ENCODE data around the gene C7orf57.
"Not testable (repeated sequence)": the region's sequence is repeated elsewhere in the genome, so short reads cannot be mapped to it uniquely, and the experiment has no call there.

Gene C7orf57

DNA sequence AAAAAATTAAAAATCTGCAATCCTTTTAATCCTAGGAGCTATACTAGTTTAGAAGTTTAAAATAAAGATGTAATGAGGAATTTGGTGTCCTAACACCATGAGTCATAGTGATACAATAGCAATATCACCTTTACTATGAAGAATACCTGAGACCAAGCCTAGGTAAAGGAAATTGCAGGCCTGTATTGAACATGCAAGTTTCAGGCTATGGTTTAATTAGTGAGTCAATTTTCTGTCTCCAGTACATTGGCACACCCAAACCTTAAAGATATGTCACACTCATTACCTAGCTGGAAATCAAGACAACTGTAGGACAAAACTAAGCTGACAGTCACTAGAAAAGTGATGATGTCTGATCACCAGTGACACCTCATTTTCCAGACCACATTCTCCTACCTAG lies 47.0 kb downstream of the C7orf57 start:
- peaks cover 35 to 38% of the 10 kb centered on the region in 2 donors for H3K4me1 ChIP-seq (ENCODE audit: control insufficient read depth in 1 of 2, insufficient read depth in 2 of 2, low read length in 2 of 2)
- not testable (repeated sequence) for H3K9ac ChIP-seq (ENCODE audit: low read depth in 1 of 2, low read length in 2 of 2); H3K36me3 ChIP-seq (ENCODE audit: control insufficient read depth in 1 of 2, insufficient read depth in 2 of 2, low read length in 2 of 2); H3K9me3 ChIP-seq (ENCODE audit: control insufficient read depth in 1 of 2, low read length in 2 of 2); H3K4me3 ChIP-seq (ENCODE audit: low read depth in 1 of 2, low read length in 2 of 2); H3K27ac ChIP-seq (ENCODE audit: low read depth, low read length); H3K27me3 ChIP-seq (ENCODE audit: control insufficient read depth in 1 of 2, insufficient read depth in 2 of 2, low read length in 2 of 2)

DNA sequence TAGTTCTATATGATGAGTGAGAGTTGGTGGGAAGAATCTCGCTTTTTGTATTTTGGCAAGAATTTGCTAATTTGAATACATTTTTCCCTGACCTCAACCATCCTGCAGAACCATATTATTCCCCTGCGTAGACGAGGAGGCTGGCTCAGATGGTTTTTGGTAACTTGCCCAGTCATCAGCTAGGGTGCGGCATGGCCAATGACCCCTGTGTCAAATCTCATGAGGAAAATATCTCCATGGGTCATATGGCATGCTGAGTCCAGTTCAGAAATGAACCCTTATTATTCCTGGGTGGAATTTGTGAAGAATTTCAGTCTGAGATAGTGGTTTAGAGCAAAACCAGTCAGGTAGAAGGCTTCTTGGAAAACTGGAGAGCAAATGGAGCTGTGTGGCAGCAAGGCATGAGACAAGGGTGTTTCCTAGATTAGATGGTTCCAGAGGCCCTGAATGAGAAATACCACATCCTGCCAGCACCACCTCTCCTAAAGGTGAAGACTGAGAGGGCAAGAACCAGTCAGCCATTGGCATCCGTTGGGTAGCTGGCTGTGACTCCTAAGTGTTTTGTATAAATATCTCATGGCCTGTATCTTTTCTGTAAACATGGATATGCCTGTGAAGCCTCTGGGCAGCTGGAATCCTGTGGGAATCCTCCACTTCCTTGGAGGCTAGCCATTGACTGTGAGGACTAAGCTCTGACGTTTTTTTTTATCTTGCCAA lies 47.9 kb downstream of the C7orf57 start:
- no peaks in the 10 kb centered on the region for H3K9me3 ChIP-seq (ENCODE audit: control insufficient read depth in 1 of 2, low read length in 2 of 2)
- no peak overlapping the region for H3K9ac ChIP-seq (ENCODE audit: low read depth in 1 of 2, low read length in 2 of 2)
- H3K27ac ChIP-seq (ENCODE audit: low read depth, low read length): no peak overlapping the region
- no peak overlapping the region for H3K4me3 ChIP-seq (ENCODE audit: low read depth in 1 of 2, low read length in 2 of 2)
- H3K36me3 ChIP-seq (ENCODE audit: control insufficient read depth in 1 of 2, insufficient read depth in 2 of 2, low read length in 2 of 2): no peaks in the 10 kb centered on the region
- no peaks in the 10 kb centered on the region for H3K27me3 ChIP-seq (ENCODE audit: control insufficient read depth in 1 of 2, insufficient read depth in 2 of 2, low read length in 2 of 2)
- H3K4me1 ChIP-seq (ENCODE audit: control insufficient read depth in 1 of 2, insufficient read depth in 2 of 2, low read length in 2 of 2): peaks cover 38 to 44% of the 10 kb centered on the region in 2 donors

DNA sequence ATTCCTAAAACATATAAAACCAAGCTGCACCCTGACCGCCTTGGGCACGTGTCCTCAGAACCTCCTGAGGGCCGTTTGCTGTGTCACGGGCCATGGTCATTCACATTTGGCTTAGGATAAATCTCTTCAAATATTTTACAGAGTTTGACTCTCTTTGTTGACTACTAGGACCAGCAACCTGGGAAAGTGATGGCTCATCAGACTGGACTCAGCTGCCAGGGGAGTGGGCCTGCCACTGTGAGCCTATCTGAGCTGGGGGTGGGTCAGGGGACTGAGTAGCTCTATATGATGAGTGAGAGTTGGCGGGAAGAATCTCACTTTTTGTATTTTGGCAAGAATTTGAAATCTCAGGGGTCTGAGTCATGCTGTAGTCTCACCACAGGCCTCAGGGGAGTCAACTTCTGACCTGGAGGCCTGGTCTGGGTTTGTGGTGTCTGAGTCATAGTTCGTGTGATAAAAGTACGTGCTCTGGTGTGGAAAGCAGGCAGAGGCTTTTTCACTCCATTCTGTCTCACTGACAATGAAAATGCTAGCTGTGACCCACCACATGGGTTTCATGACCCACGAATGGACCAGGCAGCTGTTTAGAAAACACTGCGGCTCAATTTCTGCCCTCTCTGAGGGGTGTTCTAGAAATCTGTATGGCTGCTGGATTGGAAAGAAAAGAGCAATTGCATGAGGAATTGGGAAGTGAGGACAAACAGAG lies 49.5 kb downstream of the C7orf57 start:
- peak overlapping the region in 1 of 2 donors; percentile 10 for H3K9ac ChIP-seq (ENCODE audit: low read depth in 1 of 2, low read length in 2 of 2)
- H3K27me3 ChIP-seq (ENCODE audit: control insufficient read depth in 1 of 2, insufficient read depth in 2 of 2, low read length in 2 of 2): no peaks in the 10 kb centered on the region
- H3K27ac ChIP-seq (ENCODE audit: low read depth, low read length): peak overlapping the region; percentile 22

DNA sequence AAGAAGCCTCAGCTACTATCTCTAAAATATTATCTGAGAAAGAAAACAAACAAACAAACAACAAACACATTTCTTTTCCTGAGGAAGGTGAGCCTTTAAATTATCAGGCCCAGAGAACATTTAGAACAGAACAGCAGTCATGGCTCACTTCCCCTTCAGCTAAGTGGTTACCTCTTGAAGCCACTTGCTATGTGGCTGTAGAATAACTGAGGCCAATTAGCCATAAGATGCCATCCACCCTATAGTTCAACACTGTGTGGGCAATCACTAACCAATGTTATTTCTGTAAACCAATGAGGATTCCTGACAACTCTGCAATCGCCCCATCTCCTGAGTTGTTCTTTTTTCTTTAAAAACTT lies 50.1 kb downstream of the C7orf57 start:
- no peak overlapping the region for H3K27ac ChIP-seq (ENCODE audit: low read depth, low read length)
- H3K4me3 ChIP-seq (ENCODE audit: low read depth in 1 of 2, low read length in 2 of 2): no peak overlapping the region
- H3K4me1 ChIP-seq (ENCODE audit: control insufficient read depth in 1 of 2, insufficient read depth in 2 of 2, low read length in 2 of 2): peaks cover 46 to 53% of the 10 kb centered on the region in 2 donors
- H3K27me3 ChIP-seq (ENCODE audit: control insufficient read depth in 1 of 2, insufficient read depth in 2 of 2, low read length in 2 of 2): no peaks in the 10 kb centered on the region
- no peaks in the 10 kb centered on the region for H3K9me3 ChIP-seq (ENCODE audit: control insufficient read depth in 1 of 2, low read length in 2 of 2)
- peak overlapping the region in 1 of 2 donors; percentile 10 for H3K9ac ChIP-seq (ENCODE audit: low read depth in 1 of 2, low read length in 2 of 2)
- H3K36me3 ChIP-seq (ENCODE audit: control insufficient read depth in 1 of 2, insufficient read depth in 2 of 2, low read length in 2 of 2): no peaks in the 10 kb centered on the region

More for the DNA sequence above, 49.5 kb downstream of the C7orf57 start:
- Histone ChIP-seq H3K4me1 (ENCODE audit: control insufficient read depth in 1 of 2, insufficient read depth in 2 of 2, low read length in 2 of 2) (peaks cover 41 to 47% of the 10 kb centered on the region in 2 donors), H3K4me3 (ENCODE audit: low read depth in 1 of 2, low read length in 2 of 2) (no peak overlapping the region), H3K36me3 (ENCODE audit: control insufficient read depth in 1 of 2, insufficient read depth in 2 of 2, low read length in 2 of 2) (no peaks in the 10 kb centered on the region), H3K9me3 (ENCODE audit: control insufficient read depth in 1 of 2, low read length in 2 of 2) (no peaks in the 10 kb centered on the region)

DNA sequence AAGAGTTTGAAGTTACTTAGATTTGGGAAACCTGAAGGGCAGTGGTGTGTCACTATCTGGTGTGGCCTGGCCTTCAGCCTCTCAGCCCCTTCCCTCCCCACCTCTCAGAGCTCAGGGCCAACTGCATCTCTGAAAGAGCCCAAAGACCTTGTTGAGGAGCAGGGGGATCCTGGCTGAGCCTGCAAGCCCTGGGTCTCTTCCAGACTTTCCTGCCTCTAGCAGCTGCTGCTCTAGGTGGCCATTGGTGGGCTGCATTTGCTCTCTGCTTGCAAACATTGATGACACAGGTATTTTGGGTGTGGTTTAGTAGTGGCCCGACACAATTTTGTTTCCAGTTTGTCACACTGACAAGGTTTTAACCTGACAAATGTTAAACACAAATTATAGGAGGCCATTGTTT lies 50.6 kb downstream of the C7orf57 start:
- no peaks in the 10 kb centered on the region for H3K9me3 ChIP-seq (ENCODE audit: control insufficient read depth in 1 of 2, low read length in 2 of 2)
- H3K4me1 ChIP-seq (ENCODE audit: control insufficient read depth in 1 of 2, insufficient read depth in 2 of 2, low read length in 2 of 2): peaks cover 50 to 56% of the 10 kb centered on the region in 2 donors
- no peak overlapping the region for H3K9ac ChIP-seq (ENCODE audit: low read depth in 1 of 2, low read length in 2 of 2)
- H3K27me3 ChIP-seq (ENCODE audit: control insufficient read depth in 1 of 2, insufficient read depth in 2 of 2, low read length in 2 of 2): no peaks in the 10 kb centered on the region
- H3K4me3 ChIP-seq (ENCODE audit: low read depth in 1 of 2, low read length in 2 of 2): no peak overlapping the region
- H3K27ac ChIP-seq (ENCODE audit: low read depth, low read length): no peak overlapping the region
- H3K36me3 ChIP-seq (ENCODE audit: control insufficient read depth in 1 of 2, insufficient read depth in 2 of 2, low read length in 2 of 2): no peaks in the 10 kb centered on the region

DNA sequence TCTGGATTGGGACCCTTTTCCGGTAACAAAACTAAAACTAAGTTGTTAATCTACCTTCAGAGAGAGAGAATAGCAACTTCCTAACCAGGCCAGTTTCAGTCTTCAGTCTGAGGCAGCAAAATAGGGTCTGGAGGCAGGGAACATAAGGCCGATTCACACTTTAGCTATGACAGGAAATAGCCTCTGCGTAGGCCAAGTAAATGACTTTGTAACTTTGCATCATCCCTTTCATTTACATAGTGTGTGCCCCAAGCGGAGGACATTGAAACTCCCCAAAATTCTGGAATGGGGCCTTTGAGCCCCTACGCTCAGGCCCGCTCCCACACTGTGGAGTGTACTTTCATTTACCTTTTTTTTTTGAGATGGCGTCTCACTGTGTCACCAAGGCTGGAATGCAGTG lies 52.0 kb downstream of the C7orf57 start:
- Histone ChIP-seq H3K9me3 (ENCODE audit: control insufficient read depth in 1 of 2, low read length in 2 of 2) (no peaks in the 10 kb centered on the region), H3K36me3 (ENCODE audit: control insufficient read depth in 1 of 2, insufficient read depth in 2 of 2, low read length in 2 of 2) (peaks cover 0 to 9% of the 10 kb centered on the region in 2 donors), H3K4me3 (ENCODE audit: low read depth in 1 of 2, low read length in 2 of 2) (no peak overlapping the region), H3K27me3 (ENCODE audit: control insufficient read depth in 1 of 2, insufficient read depth in 2 of 2, low read length in 2 of 2) (no peaks in the 10 kb centered on the region), H3K4me1 (ENCODE audit: control insufficient read depth in 1 of 2, insufficient read depth in 2 of 2, low read length in 2 of 2) (peaks cover 50 to 56% of the 10 kb centered on the region in 2 donors), H3K27ac (ENCODE audit: low read depth, low read length) (no peak overlapping the region), H3K9ac (ENCODE audit: low read depth in 1 of 2, low read length in 2 of 2) (no peak overlapping the region)

DNA sequence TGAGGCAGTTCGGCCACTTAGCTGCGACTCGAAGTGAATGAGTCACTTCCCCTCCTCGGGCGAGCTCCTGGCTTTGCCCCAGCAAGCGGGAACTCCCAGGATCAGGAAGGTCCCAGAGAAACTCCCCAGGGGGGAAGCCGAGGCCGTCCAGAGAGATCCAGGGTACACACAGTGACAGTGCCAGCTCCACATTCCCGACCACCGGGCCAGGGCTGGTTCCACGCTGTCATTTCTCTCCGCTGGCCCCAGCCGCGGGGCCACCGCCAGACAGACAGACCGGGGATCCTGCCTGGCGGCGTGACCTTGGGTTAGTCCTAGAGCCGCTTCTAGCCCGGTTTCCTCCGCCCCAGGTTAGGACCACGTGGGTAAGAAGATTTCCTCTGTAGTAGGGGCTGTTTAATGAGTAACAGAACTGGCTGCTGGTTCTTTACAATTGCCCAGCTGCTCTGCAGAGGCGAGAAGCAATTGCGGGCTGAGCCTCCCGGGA lies 53.3 kb downstream of the C7orf57 start:
- H3K4me1 ChIP-seq (ENCODE audit: control insufficient read depth in 1 of 2, insufficient read depth in 2 of 2, low read length in 2 of 2): peaks cover 39 to 49% of the 10 kb centered on the region in 2 donors
- H3K27ac ChIP-seq (ENCODE audit: low read depth, low read length): peak overlapping the region; percentile 99
- H3K4me3 ChIP-seq (ENCODE audit: low read depth in 1 of 2, low read length in 2 of 2): peak overlapping the region; percentile 74 to 88
- no peaks in the 10 kb centered on the region for H3K9me3 ChIP-seq (ENCODE audit: control insufficient read depth in 1 of 2, low read length in 2 of 2)
- H3K36me3 ChIP-seq (ENCODE audit: control insufficient read depth in 1 of 2, insufficient read depth in 2 of 2, low read length in 2 of 2): peaks cover 4 to 17% of the 10 kb centered on the region in 2 donors
- no peaks in the 10 kb centered on the region for H3K27me3 ChIP-seq (ENCODE audit: control insufficient read depth in 1 of 2, insufficient read depth in 2 of 2, low read length in 2 of 2)
- peak overlapping the region; percentile 70 to 86 for H3K9ac ChIP-seq (ENCODE audit: low read depth in 1 of 2, low read length in 2 of 2)

DNA sequence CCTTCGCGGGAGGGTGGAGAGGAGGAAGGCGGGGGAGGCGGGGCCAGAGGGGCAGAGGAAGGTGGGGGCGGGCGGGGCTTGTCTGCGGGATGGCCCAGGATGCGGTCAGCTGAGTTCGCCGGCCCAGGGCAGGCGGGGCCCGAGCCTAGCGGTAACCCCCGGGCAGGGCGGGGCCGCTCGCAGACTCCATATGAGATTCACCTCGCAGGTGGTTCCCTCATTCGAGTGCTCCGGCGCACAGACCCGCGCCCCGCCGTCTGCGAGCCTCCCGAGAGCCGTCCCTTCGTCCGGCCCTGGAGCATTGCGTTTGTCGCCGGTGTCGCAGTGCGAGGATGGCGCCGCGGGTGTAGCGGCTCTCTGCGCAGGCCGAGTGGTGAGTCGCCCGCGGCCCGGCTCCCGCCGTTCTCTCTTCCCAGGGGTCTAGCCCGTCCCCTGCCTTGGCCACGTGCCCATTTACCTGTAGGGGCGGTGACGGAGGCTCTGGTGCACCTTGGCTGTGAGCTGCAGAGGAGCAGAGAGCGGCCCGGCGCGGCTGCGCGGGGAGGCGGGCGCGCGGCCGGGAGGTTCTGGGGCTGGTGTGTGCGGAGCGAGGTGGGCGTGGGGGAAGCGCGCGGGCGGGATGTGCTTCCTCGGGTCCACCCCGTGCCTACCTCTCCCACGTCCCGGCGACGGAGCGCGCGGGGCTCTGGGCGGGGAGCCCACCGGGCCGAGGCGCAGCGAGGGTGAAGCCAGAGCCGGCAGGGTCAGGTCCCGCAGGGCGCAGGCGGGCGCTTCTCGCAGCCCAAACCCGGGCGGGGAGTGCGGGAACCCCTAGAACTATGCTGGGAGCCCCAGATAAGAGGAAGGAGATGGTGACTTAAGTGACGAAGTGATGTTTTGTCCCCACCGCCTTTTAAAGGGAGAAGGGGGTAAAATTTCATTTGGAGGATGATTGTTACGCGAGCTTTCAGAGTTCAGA lies 54.0 kb downstream of the C7orf57 start, which contains the start of gene UPP1:
TSS of gene UPP1 (plus strand) at position 220 of the 958 bp plus-strand sequence. CDS start 5,519 bp downstream, outside the sequence.
- peaks cover 38 to 48% of the 10 kb centered on the region in 2 donors for H3K4me1 ChIP-seq (ENCODE audit: control insufficient read depth in 1 of 2, insufficient read depth in 2 of 2, low read length in 2 of 2)

DNA sequence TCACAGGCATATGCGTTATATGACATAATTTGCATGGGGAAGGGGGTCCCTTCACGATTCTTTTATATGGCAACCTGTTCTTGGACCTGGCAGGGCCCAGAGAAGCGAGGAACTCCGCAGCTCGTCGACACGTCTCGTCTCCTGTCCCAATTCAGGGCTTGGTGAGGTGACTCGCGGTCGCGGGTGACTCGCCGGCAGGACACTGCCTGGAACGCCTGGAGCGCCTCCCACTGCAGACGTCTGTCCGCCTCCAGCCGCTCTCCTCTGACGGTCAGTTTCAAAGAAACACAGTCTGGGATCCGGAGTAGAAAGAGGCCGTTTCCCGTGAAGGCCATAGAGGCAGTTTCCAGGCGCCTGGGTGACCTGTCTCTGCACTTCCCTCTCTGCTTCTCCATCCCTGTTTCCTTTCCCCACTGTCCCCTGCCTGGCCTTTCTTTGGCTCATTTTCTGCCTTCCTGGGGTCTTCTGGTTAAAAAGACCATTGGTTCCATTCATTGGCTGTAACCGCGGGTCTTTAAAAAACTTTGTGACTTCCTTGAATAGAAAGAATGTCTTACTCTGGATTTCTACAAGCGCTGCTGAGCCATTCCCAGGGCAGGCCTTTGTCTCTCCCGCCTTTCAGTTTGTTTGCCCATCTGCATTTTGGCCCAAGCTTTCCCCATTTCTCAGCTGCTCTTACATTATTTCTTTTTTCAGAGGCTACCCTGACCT lies 54.9 kb downstream of the C7orf57 start:
- Histone ChIP-seq H3K4me1 (ENCODE audit: control insufficient read depth in 1 of 2, insufficient read depth in 2 of 2, low read length in 2 of 2) (peaks cover 29 to 39% of the 10 kb centered on the region in 2 donors), H3K27me3 (ENCODE audit: control insufficient read depth in 1 of 2, insufficient read depth in 2 of 2, low read length in 2 of 2) (no peaks in the 10 kb centered on the region), H3K27ac (ENCODE audit: low read depth, low read length) (no peak overlapping the region)

More for the DNA sequence above, 54.0 kb downstream of the C7orf57 start, which contains the start of gene UPP1:
- H3K36me3 ChIP-seq (ENCODE audit: control insufficient read depth in 1 of 2, insufficient read depth in 2 of 2, low read length in 2 of 2): peaks cover 6 to 19% of the 10 kb centered on the region in 2 donors
- H3K9me3 ChIP-seq (ENCODE audit: control insufficient read depth in 1 of 2, low read length in 2 of 2): no peaks in the 10 kb centered on the region
- H3K27ac ChIP-seq (ENCODE audit: low read depth, low read length): peak within 1 kb of the TSS; percentile 99
- no peaks in the 10 kb centered on the region for H3K27me3 ChIP-seq (ENCODE audit: control insufficient read depth in 1 of 2, insufficient read depth in 2 of 2, low read length in 2 of 2)
- peak within 1 kb of the TSS; percentile 70 to 89 for H3K9ac ChIP-seq (ENCODE audit: low read depth in 1 of 2, low read length in 2 of 2)
- peak within 1 kb of the TSS; percentile 74 to 88 for H3K4me3 ChIP-seq (ENCODE audit: low read depth in 1 of 2, low read length in 2 of 2)

More for the DNA sequence above, 54.9 kb downstream of the C7orf57 start:
- H3K9ac ChIP-seq (ENCODE audit: low read depth in 1 of 2, low read length in 2 of 2): peak overlapping the region; percentile 70 to 89
- peaks cover 9 to 27% of the 10 kb centered on the region in 2 donors for H3K36me3 ChIP-seq (ENCODE audit: control insufficient read depth in 1 of 2, insufficient read depth in 2 of 2, low read length in 2 of 2)
- no peaks in the 10 kb centered on the region for H3K9me3 ChIP-seq (ENCODE audit: control insufficient read depth in 1 of 2, low read length in 2 of 2)
- peak overlapping the region; percentile 74 to 88 for H3K4me3 ChIP-seq (ENCODE audit: low read depth in 1 of 2, low read length in 2 of 2)

All from duodenal mucosa (tissue), 2 donors.